ENCODE results near the gene CCDC141.

- no peak for TF ChIP-seq TAF1 (IDR thresholded peaks at IDR 0.05; ENCODE audit: borderline replicate concordance, insufficient read depth, low read length)
- no peak for TF ChIP-seq POLR2AphosphoS5 (IDR thresholded peaks at IDR 0.05; ENCODE audit: low read depth, low read length)
Measured at GRCh38 chr2:178949584-178949983, 100.4 kb downstream of the CCDC141 start.
